A549 (cell line): ENCODE data around the gene CALN1. TPM values are rescaled to one million over a fixed set of nuclear protein-coding genes. Genes with fewer than 3 reads are reported as not detected.

Experiments used
- ATAC-seq, 2 experiments: fragments of 200-7000 bp in 1 of 2; fragments of >200 bp in 1 of 2; cut with Nextera tagmentation in 1 of 2; cut with Tn5 transposase in 1 of 2; 3 replicates each; pipeline versions ENCODE4 v1.8.0 to v1.9.1; 2018 to 2020; ENCODE audit warnings: mild to moderate bottlenecking in 1 of 2, moderate library complexity in 1 of 2
- CTCF ChIA-PET: fragments of 300-600 bp; sonication (Branson Sonifier 250); formaldehyde crosslinking; extraction: SDS; loops from one replicate; lab custom pipeline; 2021; ENCODE audit warnings: antibody characterized with exemption, inconsistent platforms; lab: Yijun Ruan, JAX
- POLR2A ChIA-PET: fragments of 350-600 bp; formaldehyde crosslinking; extraction: SDS; loops from one replicate; lab custom pipeline; 2021; ENCODE audit warnings: antibody characterized with exemption, inconsistent platforms; lab: Yijun Ruan, JAX
- DNase-seq, 2 experiments: peaks; one replicate each; pipeline versions ENCODE4 v3.0.0 to v3.0.0-alpha.2; 2011 to 2016; ENCODE audit warnings: low read depth in 1 of 2, low spot score in 1 of 2
- FAIRE-seq: peaks from 2 replicates; lab custom pipeline; 2011; peaks lifted over from hg19 to GRCh38; lab: Jason Lieb, UNC
- H3K27ac ChIP-seq, 2 experiments: fragments of >200 bp; sonication (Bioruptor Twin); formaldehyde crosslinking; 3 replicates each; pipeline ENCODE4 v1.5.1; 2016 to 2017
- H3K4me1 ChIP-seq: fragments of >200 bp; sonication (Bioruptor Twin); formaldehyde crosslinking; 3 replicates; pipeline ENCODE4 v1.6.1; 2016
- H3K4me2 ChIP-seq: fragments of >200 bp; sonication (Bioruptor Twin); formaldehyde crosslinking; 3 replicates; pipeline ENCODE4 v1.6.1; 2016
- H3K4me3 ChIP-seq: fragments of >200 bp; sonication (Bioruptor Twin); formaldehyde crosslinking; 3 replicates; pipeline ENCODE4 v1.5.1; 2016
- H3K9me3 ChIP-seq: fragments of >200 bp; sonication (Bioruptor Twin); formaldehyde crosslinking; 3 replicates; pipeline ENCODE4 v1.6.1; 2016
- CHD4 ChIP-seq: fragments of 200-600 bp; sonication (generic); IDR thresholded peaks from 2 replicates; pipeline ENCODE4 v1.6.1; 2016; ENCODE audit warnings: antibody characterized with exemption, mild to moderate bottlenecking, borderline replicate concordance
- EHF ChIP-seq: fragments of 250-450 bp; sonication (Bioruptor Pico); IDR thresholded peaks from 2 replicates; pipeline ENCODE4 v1.5.0; 2020; ENCODE audit warnings: mild to moderate bottlenecking
- EP300 ChIP-seq, 2 experiments: fragments of >200 bp; sonication (Bioruptor Twin); formaldehyde crosslinking; IDR thresholded peaks; 2 replicates in 1 of 2; 3 replicates in 1 of 2; pipeline ENCODE4 v1.6.1; 2016 to 2017
- FOSB ChIP-seq: fragments of 250-450 bp; sonication (Bioruptor Pico); IDR thresholded peaks from 2 replicates; pipeline ENCODE4 v1.5.0; 2020; ENCODE audit warnings: mild to moderate bottlenecking, moderate library complexity
- HOXB13 ChIP-seq: fragments of 250-450 bp; sonication (Bioruptor Pico); IDR thresholded peaks from 2 replicates; pipeline ENCODE4 v1.5.0; 2020; ENCODE audit warnings: low read depth, mild to moderate bottlenecking, moderate library complexity
- JUNB ChIP-seq: fragments of >200 bp; sonication (Bioruptor Twin); formaldehyde crosslinking; IDR thresholded peaks from 2 replicates; pipeline ENCODE4 v1.6.1; 2016
- KDM1A ChIP-seq: fragments of 200-600 bp; sonication (generic); IDR thresholded peaks from 2 replicates; pipeline ENCODE4 v1.6.1; 2016; ENCODE audit warnings: low read depth, mild to moderate bottlenecking
- MAFK ChIP-seq: fragments of 450-650 bp; IDR thresholded peaks from 2 replicates; pipeline ENCODE4 v1.6.1; 2014; ENCODE audit not compliant: partially characterized antibody
- NR3C1 ChIP-seq: fragments of >200 bp; sonication (Bioruptor Twin); formaldehyde crosslinking; IDR thresholded peaks from 3 replicates; pipeline ENCODE4 v1.6.1; 2017
- POLR2AphosphoS2 ChIP-seq: conservative IDR thresholded peaks from 2 replicates; pipeline ENCODE4 v1.6.1; 2012; ENCODE audit warnings: low read length, improper control_type of control experiment, inconsistent platforms
- RARB ChIP-seq: fragments of 250-450 bp; sonication (Bioruptor Pico); IDR thresholded peaks from 2 replicates; pipeline ENCODE4 v1.8.0; 2021; ENCODE audit warnings: mild to moderate bottlenecking, moderate library complexity
- RFX5 ChIP-seq: fragments of 450-650 bp; IDR thresholded peaks from 2 replicates; pipeline ENCODE4 v1.7.1; 2014; ENCODE audit warnings: antibody characterized with exemption, mild to moderate bottlenecking, moderate library complexity
- RNF2 ChIP-seq: fragments of 200-600 bp; sonication (generic); IDR thresholded peaks from 2 replicates; pipeline ENCODE4 v1.6.1; 2016; ENCODE audit warnings: low read depth, mild to moderate bottlenecking, antibody characterized with exemption, moderate library complexity, borderline replicate concordance
- SMC3 ChIP-seq: fragments of >200 bp; sonication (Bioruptor Twin); formaldehyde crosslinking; IDR thresholded peaks from 3 replicates; pipeline ENCODE4 v1.6.1; 2018; ENCODE audit warnings: inconsistent platforms
- SREBF2 ChIP-seq: fragments of 450-650 bp; IDR thresholded peaks from 2 replicates; pipeline ENCODE4 v1.6.1; 2014; ENCODE audit warnings: mild to moderate bottlenecking, moderate library complexity
- TP53 ChIP-seq: fragments of 250-450 bp; sonication (Bioruptor Pico); IDR thresholded peaks from 2 replicates; pipeline ENCODE4 v1.5.0; 2021; ENCODE audit warnings: mild to moderate bottlenecking, moderate library complexity
- ZC3H11A ChIP-seq: fragments of 450-650 bp; IDR thresholded peaks from 2 replicates; pipeline ENCODE4 v1.6.1; 2014; ENCODE audit warnings: antibody characterized with exemption, mild to moderate bottlenecking
- ZFP36 ChIP-seq: fragments of 450-650 bp; IDR thresholded peaks from 2 replicates; pipeline ENCODE4 v1.6.1; 2014; ENCODE audit warnings: borderline replicate concordance; ENCODE audit not compliant: partially characterized antibody
- ZNF302 ChIP-seq: fragments of 250-450 bp; sonication (Bioruptor Pico); IDR thresholded peaks from 2 replicates; pipeline ENCODE4 v1.9.0; 2021; ENCODE audit warnings: inconsistent platforms, mild to moderate bottlenecking, moderate library complexity
- ZSCAN20 ChIP-seq: fragments of 250-450 bp; sonication (Bioruptor Pico); IDR thresholded peaks from 2 replicates; pipeline ENCODE4 v1.8.0; 2022; ENCODE audit warnings: mild to moderate bottlenecking, moderate library complexity
- WGBS: methylation state at CpG from one replicate; pipeline ENCODE4 v1.1.6; 2017; ENCODE audit errors: missing lambda C conversion rate; 5-methylcytosine and 5-hydroxymethylcytosine counted together
- polyA plus RNA-seq, 4 experiments: library from polyadenylated mRNA; depleted of rRNA in 3 of 4; stranded (reverse); fragments of >200 nt; fragmentation: RNase III in 1 of 4; extraction: RNeasy Plus Mini Kit Qiagen cat#74134 plus additional on column Dnase treatment in 1 of 4; gene quantifications; 2 replicates in 3 of 4; 3 replicates in 1 of 4; pipeline ENCODE4 v1.2.3, GENCODE V29; 2011 to 2017
- TF ChIP-seq, protein P1 (sequence below): IDR thresholded peaks from 2 replicates; pipeline ENCODE4 v1.6.1; 2012; ENCODE audit warnings: low read depth, borderline replicate concordance
- TF ChIP-seq, protein P2 (sequence below): IDR thresholded peaks from 2 replicates; pipeline ENCODE4 v1.6.1; 2012
- TF ChIP-seq, protein P3 (sequence below): fragments of 150-350 bp; IDR thresholded peaks from 2 replicates; pipeline ENCODE4 v1.6.1; 2014; ENCODE audit warnings: low read depth, mild to moderate bottlenecking, low read length
- TF ChIP-seq, protein P4 (sequence below): IDR thresholded peaks from 2 replicates; pipeline ENCODE4 v1.6.1; 2012
- TF ChIP-seq, protein P5 (sequence below): fragments of 250-450 bp; sonication (Bioruptor Pico); IDR thresholded peaks from 2 replicates; pipeline ENCODE4 v1.5.0; 2021; ENCODE audit warnings: mild to moderate bottlenecking, moderate library complexity, borderline replicate concordance

The CALN1 gene
- polyA plus RNA-seq, 2 of the 4 experiments (the other 2 are of a cell fraction) = not detected

DNA sequence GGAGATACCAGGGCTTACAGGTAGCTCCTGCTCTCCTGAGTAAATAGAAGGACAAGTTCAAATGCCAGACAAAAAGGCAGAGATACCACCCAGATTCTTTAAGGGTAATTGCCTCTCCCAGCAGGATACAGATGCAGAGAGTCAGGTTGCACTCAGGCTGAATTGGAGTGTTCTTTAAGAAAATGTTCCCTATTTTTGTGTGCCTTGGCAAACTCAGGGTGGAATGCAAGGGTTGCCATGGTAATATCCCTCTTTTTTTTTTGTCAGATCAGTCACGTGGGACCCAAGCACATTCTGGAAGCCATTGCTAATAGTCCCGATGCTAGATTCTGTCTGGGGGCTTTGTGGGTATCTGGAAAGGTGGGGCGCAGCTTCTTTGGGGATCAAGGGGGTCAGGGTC lies 628.0 kb downstream of the CALN1 start:
- ChIA-PET POLR2A (no interaction called here), CTCF (no interaction called here)
- Histone ChIP-seq H3K4me3 (no peak overlapping the region), H3K27ac (no peak overlapping the region), H3K9me3 (peaks cover 11% of the 10 kb centered on the region; the same call in 2 of the 3 replicates), H3K4me2 (no peak overlapping the region), H3K4me1 (no peaks in the 10 kb centered on the region)
- ATAC-seq = no peak
- TF ChIP-seq SREBF2 (no peak), EHF (CRISPR knock-in tag) (no peak), ZC3H11A (no peak), RARB (CRISPR knock-in tag) (no peak), NR3C1 (no peak), ZFP36 (no peak), RFX5 (no peak), JUNB (no peak), CHD4 (no peak), KDM1A (no peak), TP53 (CRISPR knock-in tag) (no peak), POLR2AphosphoS2 (no peak), HOXB13 (CRISPR knock-in tag) (no peak), MAFK (no peak), ZNF302 (CRISPR knock-in tag) (no peak), ZSCAN20 (CRISPR knock-in tag) (no peak)
- TF ChIP-seq, protein P1, sequence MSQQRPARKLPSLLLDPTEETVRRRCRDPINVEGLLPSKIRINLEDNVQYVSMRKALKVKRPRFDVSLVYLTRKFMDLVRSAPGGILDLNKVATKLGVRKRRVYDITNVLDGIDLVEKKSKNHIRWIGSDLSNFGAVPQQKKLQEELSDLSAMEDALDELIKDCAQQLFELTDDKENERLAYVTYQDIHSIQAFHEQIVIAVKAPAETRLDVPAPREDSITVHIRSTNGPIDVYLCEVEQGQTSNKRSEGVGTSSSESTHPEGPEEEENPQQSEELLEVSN = no peak
- TF ChIP-seq, protein P2, sequence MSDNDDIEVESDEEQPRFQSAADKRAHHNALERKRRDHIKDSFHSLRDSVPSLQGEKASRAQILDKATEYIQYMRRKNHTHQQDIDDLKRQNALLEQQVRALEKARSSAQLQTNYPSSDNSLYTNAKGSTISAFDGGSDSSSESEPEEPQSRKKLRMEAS = no peak
- TF ChIP-seq, protein P3, sequence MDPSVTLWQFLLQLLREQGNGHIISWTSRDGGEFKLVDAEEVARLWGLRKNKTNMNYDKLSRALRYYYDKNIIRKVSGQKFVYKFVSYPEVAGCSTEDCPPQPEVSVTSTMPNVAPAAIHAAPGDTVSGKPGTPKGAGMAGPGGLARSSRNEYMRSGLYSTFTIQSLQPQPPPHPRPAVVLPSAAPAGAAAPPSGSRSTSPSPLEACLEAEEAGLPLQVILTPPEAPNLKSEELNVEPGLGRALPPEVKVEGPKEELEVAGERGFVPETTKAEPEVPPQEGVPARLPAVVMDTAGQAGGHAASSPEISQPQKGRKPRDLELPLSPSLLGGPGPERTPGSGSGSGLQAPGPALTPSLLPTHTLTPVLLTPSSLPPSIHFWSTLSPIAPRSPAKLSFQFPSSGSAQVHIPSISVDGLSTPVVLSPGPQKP = no peak
- TF ChIP-seq, protein P4, sequence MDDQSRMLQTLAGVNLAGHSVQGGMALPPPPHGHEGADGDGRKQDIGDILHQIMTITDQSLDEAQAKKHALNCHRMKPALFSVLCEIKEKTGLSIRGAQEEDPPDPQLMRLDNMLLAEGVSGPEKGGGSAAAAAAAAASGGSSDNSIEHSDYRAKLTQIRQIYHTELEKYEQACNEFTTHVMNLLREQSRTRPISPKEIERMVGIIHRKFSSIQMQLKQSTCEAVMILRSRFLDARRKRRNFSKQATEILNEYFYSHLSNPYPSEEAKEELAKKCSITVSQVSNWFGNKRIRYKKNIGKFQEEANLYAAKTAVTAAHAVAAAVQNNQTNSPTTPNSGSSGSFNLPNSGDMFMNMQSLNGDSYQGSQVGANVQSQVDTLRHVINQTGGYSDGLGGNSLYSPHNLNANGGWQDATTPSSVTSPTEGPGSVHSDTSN = no peak
- no peak for FAIRE-seq
- WGBS = 2% methylated on average over 3 of the region's 3 CpGs
- no peak for DNase-seq

DNA sequence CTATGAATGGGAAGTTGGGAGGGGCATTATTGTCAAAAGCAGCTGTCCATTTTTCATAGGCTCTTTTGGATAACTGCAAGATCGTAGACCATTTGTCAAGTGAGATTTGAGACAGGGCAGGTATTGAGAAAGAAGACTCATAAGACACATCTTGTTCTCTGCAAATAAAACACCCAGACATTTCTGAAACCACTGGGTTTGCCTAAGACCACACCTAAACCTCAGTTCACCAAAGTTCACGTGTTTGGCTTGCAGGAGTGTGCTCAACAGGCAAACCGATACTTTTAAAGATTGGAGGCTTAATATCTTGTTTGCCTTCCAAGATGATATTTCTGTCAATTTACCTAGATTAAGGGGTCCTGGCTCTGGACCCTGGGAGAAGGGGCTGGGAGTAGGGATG lies 628.4 kb downstream of the CALN1 start:
- no peak overlapping the region for H3K4me3 ChIP-seq
- TF ChIP-seq TP53 (CRISPR knock-in tag) (no peak), FOSB (no peak)
- TF ChIP-seq, all 56 proteins: peak for 0
- FAIRE-seq (no peak), DNase-seq (no peak), ATAC-seq (no peak)
- Histone ChIP-seq H3K27ac (no peak overlapping the region), H3K4me2 (no peak overlapping the region), H3K9me3 (peaks cover 11% of the 10 kb centered on the region; the same call in 2 of the 3 replicates), H3K4me1 (no peaks in the 10 kb centered on the region)
- POLR2A ChIA-PET = no interaction called here
- CTCF ChIA-PET = no interaction called here
- 7% methylated on average over 3 of the region's 3 CpGs for whole genome bisulfite sequencing

DNA sequence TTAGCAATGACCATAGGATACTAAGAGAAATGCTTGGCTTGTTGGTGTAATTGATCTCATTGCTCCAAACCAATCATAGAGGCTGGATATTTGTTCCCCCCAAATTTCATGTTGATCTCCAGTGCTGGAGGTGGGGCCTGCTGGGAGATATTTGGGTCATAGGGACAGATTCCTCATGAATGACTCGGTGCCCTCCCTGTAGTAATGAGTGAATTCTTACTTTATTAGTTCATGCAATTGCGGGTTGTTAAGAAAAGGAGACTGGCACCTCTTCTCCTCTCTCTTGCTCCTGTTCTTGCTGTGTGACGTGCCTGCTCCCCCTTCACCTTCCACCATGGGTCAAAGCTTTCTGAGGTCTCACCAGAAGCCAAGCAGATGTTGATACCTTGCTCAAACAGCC lies 630.1 kb downstream of the CALN1 start:
- POLR2A ChIA-PET = no interaction called here
- FAIRE-seq (no peak), ATAC-seq (no peak), DNase-seq (no peak)
- Histone ChIP-seq H3K4me2 (no peak overlapping the region), H3K4me1 (no peaks in the 10 kb centered on the region), H3K27ac (no peak overlapping the region), H3K9me3 (peaks cover 2% of the 10 kb centered on the region; the same call in 1 of the 3 replicates), H3K4me3 (no peak overlapping the region)
- 2% methylated on average over 3 of the region's 3 CpGs for WGBS
- CTCF ChIA-PET = no interaction called here
- TF ChIP-seq SMC3 = no peak
- no peak for TF ChIP-seq EP300 (IDR thresholded peaks at IDR 0.05)
- no peak for TF ChIP-seq RNF2
- TF ChIP-seq ZC3H11A = no peak
- no peak for TF ChIP-seq POLR2AphosphoS2
- no peak for TF ChIP-seq RARB (CRISPR knock-in tag)
- TF ChIP-seq MAFK = no peak
- TF ChIP-seq, protein P5, sequence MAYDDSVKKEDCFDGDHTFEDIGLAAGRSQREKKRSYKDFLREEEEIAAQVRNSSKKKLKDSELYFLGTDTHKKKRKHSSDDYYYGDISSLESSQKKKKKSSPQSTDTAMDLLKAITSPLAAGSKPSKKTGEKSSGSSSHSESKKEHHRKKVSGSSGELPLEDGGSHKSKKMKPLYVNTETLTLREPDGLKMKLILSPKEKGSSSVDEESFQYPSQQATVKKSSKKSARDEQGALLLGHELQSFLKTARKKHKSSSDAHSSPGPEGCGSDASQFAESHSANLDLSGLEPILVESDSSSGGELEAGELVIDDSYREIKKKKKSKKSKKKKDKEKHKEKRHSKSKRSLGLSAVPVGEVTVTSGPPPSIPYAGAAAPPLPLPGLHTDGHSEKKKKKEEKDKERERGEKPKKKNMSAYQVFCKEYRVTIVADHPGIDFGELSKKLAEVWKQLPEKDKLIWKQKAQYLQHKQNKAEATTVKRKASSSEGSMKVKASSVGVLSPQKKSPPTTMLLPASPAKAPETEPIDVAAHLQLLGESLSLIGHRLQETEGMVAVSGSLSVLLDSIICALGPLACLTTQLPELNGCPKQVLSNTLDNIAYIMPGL (CRISPR knock-in tag) = no peak
